Measurements from ENCODE around the gene SEC61A2. TPM values are rescaled to one million over a fixed set of nuclear protein-coding genes. Genes with fewer than 3 reads are reported as not detected.
"Not testable (repeated sequence)": the region's sequence is repeated elsewhere in the genome, so short reads cannot be mapped to it uniquely, and the experiment has no call there.

The SEC61A2 gene
- total RNA-seq, 1 donor from 2014 or later: 9.1 TPM

- DNase-seq (ENCODE audit: extremely low spot score in 2 of 2): no peak
- H3K4me3 ChIP-seq: no peak overlapping the region
- TF ChIP-seq CTCF (IDR thresholded peaks at IDR 0.05): no peak
- no peak for TF ChIP-seq POLR2A (IDR thresholded peaks at IDR 0.05)
- no peak for TF ChIP-seq POLR2AphosphoS5 (IDR thresholded peaks at IDR 0.05; ENCODE audit: insufficient read depth in 1 of 2, low read depth in 1 of 2)
- H3K36me3 ChIP-seq: peaks cover 0 to 50% of the 10 kb centered on the region in 2 donors
- H3K9me3 ChIP-seq: no peaks in the 10 kb centered on the region
- no peaks in the 10 kb centered on the region for H3K4me1 ChIP-seq
- intact Hi-C loops (cut with DNase I): no loop called here
- no peaks in the 10 kb centered on the region for H3K27me3 ChIP-seq
- no peak overlapping the region for H3K27ac ChIP-seq
Observed at GRCh38 chr10:12091421-12091820, 38.1 kb upstream of the SEC61A2 start.

- H3K27ac ChIP-seq; H3K27me3 ChIP-seq; DNase-seq (ENCODE audit: extremely low spot score in 2 of 2); H3K4me1 ChIP-seq; H3K9me3 ChIP-seq; H3K4me3 ChIP-seq; intact Hi-C loops (cut with DNase I): not testable (repeated sequence)
- H3K36me3 ChIP-seq: peaks cover 0 to 49% of the 10 kb centered on the region in 2 donors
Observed at GRCh38 chr10:12097361-12097760, 32.1 kb upstream of the SEC61A2 start.

- Histone ChIP-seq H3K36me3 (peaks cover 0 to 53% of the 10 kb centered on the region in 2 donors), H3K9me3 (no peaks in the 10 kb centered on the region), H3K4me1 (no peaks in the 10 kb centered on the region), H3K27me3 (no peaks in the 10 kb centered on the region), H3K4me3 (no peak overlapping the region), H3K27ac (no peak overlapping the region)
- DNase-seq (ENCODE audit: extremely low spot score in 2 of 2): no peak
- intact Hi-C loops (cut with DNase I): no loop called here
- TF ChIP-seq POLR2AphosphoS5 (IDR thresholded peaks at IDR 0.05; ENCODE audit: insufficient read depth in 1 of 2, low read depth in 1 of 2): no peak
- TF ChIP-seq CTCF (IDR thresholded peaks at IDR 0.05): no peak
- TF ChIP-seq POLR2A (IDR thresholded peaks at IDR 0.05): no peak
Observed at GRCh38 chr10:12097791-12098190, 31.7 kb upstream of the SEC61A2 start.

- Histone ChIP-seq H3K27ac (no peak overlapping the region), H3K36me3 (peaks cover 0 to 62% of the 10 kb centered on the region in 2 donors), H3K4me1 (no peaks in the 10 kb centered on the region), H3K9me3 (no peaks in the 10 kb centered on the region), H3K4me3 (no peak overlapping the region), H3K27me3 (no peaks in the 10 kb centered on the region)
- intact Hi-C loops (cut with DNase I): no loop called here
- DNase-seq (ENCODE audit: extremely low spot score in 2 of 2): no peak
- TF ChIP-seq POLR2A (IDR thresholded peaks at IDR 0.05) (no peak), POLR2AphosphoS5 (IDR thresholded peaks at IDR 0.05; ENCODE audit: insufficient read depth in 1 of 2, low read depth in 1 of 2) (no peak), CTCF (IDR thresholded peaks at IDR 0.05) (no peak)
Observed at GRCh38 chr10:12098966-12099365, 30.5 kb upstream of the SEC61A2 start.

GRCh38 chr10:12103802-12104201 lies 25.7 kb upstream of the SEC61A2 start:
- TF ChIP-seq POLR2A (IDR thresholded peaks at IDR 0.05): no peak
- no peak for TF ChIP-seq CTCF (IDR thresholded peaks at IDR 0.05)
- no peak for TF ChIP-seq POLR2AphosphoS5 (IDR thresholded peaks at IDR 0.05; ENCODE audit: insufficient read depth in 1 of 2, low read depth in 1 of 2)
- no peaks in the 10 kb centered on the region for H3K4me1 ChIP-seq
- H3K27ac ChIP-seq: no peak overlapping the region
- intact Hi-C loops (cut with DNase I): no loop called here
- H3K4me3 ChIP-seq: no peak overlapping the region
- no peaks in the 10 kb centered on the region for H3K9me3 ChIP-seq
- peaks cover 0 to 78% of the 10 kb centered on the region in 2 donors for H3K36me3 ChIP-seq
- no peak for DNase-seq (ENCODE audit: extremely low spot score in 2 of 2)
- H3K27me3 ChIP-seq: no peaks in the 10 kb centered on the region

- TF ChIP-seq POLR2AphosphoS5 (IDR thresholded peaks at IDR 0.05; ENCODE audit: insufficient read depth in 1 of 2, low read depth in 1 of 2) (no peak), POLR2A (IDR thresholded peaks at IDR 0.05) (no peak), CTCF (IDR thresholded peaks at IDR 0.05) (no peak)
- Histone ChIP-seq H3K4me3 (no peak overlapping the region), H3K9me3 (no peaks in the 10 kb centered on the region), H3K27me3 (no peaks in the 10 kb centered on the region), H3K4me1 (no peaks in the 10 kb centered on the region), H3K27ac (no peak overlapping the region), H3K36me3 (peaks cover 0 to 60% of the 10 kb centered on the region in 2 donors)
- DNase-seq (ENCODE audit: extremely low spot score in 2 of 2): no peak
- intact Hi-C loops (cut with DNase I): no loop called here
Observed at GRCh38 chr10:12107781-12108180, 21.7 kb upstream of the SEC61A2 start.
